HCT116 (cell line): ENCODE measurements around the gene MSI2. TPM values are rescaled to one million over a fixed set of nuclear protein-coding genes. Genes with fewer than 3 reads are reported as not detected.

Experiments used
- ATAC-seq: fragments of 200-7000 bp; cut with Tn5 transposase; 2 replicates; pipeline ENCODE4 v1.9.1; 2020; ENCODE audit warnings: mild to moderate bottlenecking, moderate library complexity
- BruUV-seq: library from RNA; stranded (reverse); fragments of 400-500 nt; replicated peaks from 2 replicates; lab custom pipeline; 2021; lab: Mats Ljungman, UMichigan
- CTCF ChIA-PET: fragments of 300-600 bp; sonication (Branson Sonifier 250); formaldehyde crosslinking; loops from one replicate; lab custom pipeline; 2021; ENCODE audit warnings: antibody characterized with exemption; lab: Charles Lee
- POLR2A ChIA-PET: fragments of 300-600, 350-600 bp; sonication (Branson Sonifier 250); formaldehyde crosslinking; loops from one replicate; lab custom pipeline; 2021; ENCODE audit warnings: antibody characterized with exemption; lab: Charles Lee
- RAD21 ChIA-PET, 2 experiments: fragments of 300-600 bp; sonication (Branson Sonifier 250); formaldehyde crosslinking; loops; one replicate each; lab custom pipeline; 2023; ENCODE audit warnings: low total read pairs in 2 of 2; ENCODE audit not compliant: uncharacterized antibody in 2 of 2, unreplicated experiment in 2 of 2, low non-redundant PET in 1 of 2; lab: Charles Lee
- DNase-seq: peaks from one replicate; pipeline ENCODE4 v3.0.0-alpha.2; 2010; ENCODE audit warnings: low read depth, low spot score
- H2AFZ ChIP-seq: fragments of 200-600 bp; shearing (Covaris generic), sonication (generic); 2 replicates; pipeline ENCODE4 v1.6.1; 2017; ENCODE audit warnings: low read depth, mixed run types, mixed read lengths, antibody characterized with exemption, low read length; ENCODE audit not compliant: poor library complexity, severe bottlenecking
- H3K27ac ChIP-seq: 2 replicates; pipeline ENCODE4 v1.5.1; 2012; ENCODE audit warnings: low read depth, low read length
- H3K27me3 ChIP-seq: fragments of 200-600 bp; sonication (generic); 2 replicates; pipeline ENCODE4 v1.6.1; 2016; ENCODE audit warnings: mixed run types, low read length, mixed read lengths; ENCODE audit not compliant: insufficient read depth
- H3K36me3 ChIP-seq, 2 experiments: fragments of 200-500 bp in 1 of 2; fragments of 200-600 bp in 1 of 2; sonication (Bioruptor generic) in 1 of 2; sonication (generic) in 1 of 2; 2 replicates each; pipeline versions ENCODE4 v1.5.1 to v1.6.1; 2014 to 2016; ENCODE audit warnings: low read length in 2 of 2, inconsistent platforms in 1 of 2, mixed read lengths in 1 of 2, mixed run types in 1 of 2; ENCODE audit not compliant: insufficient read depth in 2 of 2, control insufficient read depth in 1 of 2
- H3K4me1 ChIP-seq, 2 experiments: fragments of 200-600 bp in 1 of 2; sonication (generic) in 1 of 2; 2 replicates each; pipeline versions ENCODE4 v1.5.1 to v1.6.1; 2012 to 2017; ENCODE audit warnings: low read length in 2 of 2, inconsistent platforms in 1 of 2, mild to moderate bottlenecking in 1 of 2, mixed read lengths in 1 of 2, mixed run types in 1 of 2, moderate library complexity in 1 of 2; ENCODE audit not compliant: insufficient read depth in 2 of 2, control insufficient read depth in 1 of 2
- H3K4me2 ChIP-seq: fragments of 200-600 bp; sonication (generic); 2 replicates; pipeline ENCODE4 v1.6.1; 2017; ENCODE audit warnings: mixed run types, low read length, mixed read lengths
- H3K4me3 ChIP-seq, 2 experiments: fragments of 200-600 bp in 1 of 2; sonication (generic) in 1 of 2; replicated peaks in 1 of 2; 2 replicates each; pipeline ENCODE4 v1.5.1; 2011 to 2016; ENCODE audit warnings: low read length in 2 of 2, control low read depth in 1 of 2, low read depth in 1 of 2, mild to moderate bottlenecking in 1 of 2, mixed read lengths in 1 of 2, mixed run types in 1 of 2
- H3K79me2 ChIP-seq: fragments of 200-600 bp; sonication (generic); 2 replicates; pipeline ENCODE4 v1.6.1; 2017; ENCODE audit warnings: mild to moderate bottlenecking, mixed run types, low read length, moderate library complexity, mixed read lengths; ENCODE audit not compliant: insufficient read depth
- H3K9ac ChIP-seq: fragments of 200-600 bp; sonication (generic); 2 replicates; pipeline ENCODE4 v1.6.1; 2016; ENCODE audit warnings: low read length, mixed read lengths
- H3K9me2 ChIP-seq: fragments of 200-600 bp; sonication (generic), shearing (Covaris generic); 2 replicates; pipeline ENCODE4 v1.6.1; 2017; ENCODE audit warnings: mixed run types, mild to moderate bottlenecking, moderate library complexity; ENCODE audit not compliant: insufficient read depth
- H3K9me3 ChIP-seq, 2 experiments: fragments of 200-500 bp in 1 of 2; fragments of 200-600 bp in 1 of 2; sonication (Bioruptor generic) in 1 of 2; sonication (generic) in 1 of 2; 2 replicates each; pipeline ENCODE4 v1.6.1; 2014 to 2017; ENCODE audit warnings: low read length in 2 of 2, mixed read lengths in 2 of 2, inconsistent platforms in 1 of 2, low read depth in 1 of 2, mild to moderate bottlenecking in 1 of 2, mixed run types in 1 of 2, moderate library complexity in 1 of 2; ENCODE audit not compliant: control insufficient read depth in 1 of 2, insufficient read depth in 1 of 2
- H4K20me1 ChIP-seq: fragments of 200-600 bp; sonication (generic), shearing (Covaris generic); 2 replicates; pipeline ENCODE4 v1.6.1; 2017; ENCODE audit warnings: mixed run types, mild to moderate bottlenecking, moderate library complexity; ENCODE audit not compliant: insufficient read depth
- CBX3 ChIP-seq: IDR thresholded peaks from 2 replicates; pipeline ENCODE4 v1.6.1; 2012; ENCODE audit warnings: low read depth
- EGR1 ChIP-seq: IDR thresholded peaks from 2 replicates; pipeline ENCODE4 v1.6.1; 2012; ENCODE audit warnings: low read depth
- ELF1 ChIP-seq: IDR thresholded peaks from 2 replicates; pipeline ENCODE4 v1.6.1; 2012; ENCODE audit warnings: low read depth, borderline replicate concordance
- EZH2 ChIP-seq: fragments of 200-600 bp; sonication (generic); IDR thresholded peaks from 2 replicates; pipeline ENCODE4 v1.6.1; 2017; ENCODE audit warnings: antibody characterized with exemption, mixed run types
- EZH2phosphoT487 ChIP-seq: fragments of 200-600 bp; IDR thresholded peaks from 2 replicates; pipeline ENCODE4 v1.6.1; 2018; ENCODE audit warnings: antibody characterized with exemption, borderline replicate concordance
- FOSL1 ChIP-seq: IDR thresholded peaks from 2 replicates; pipeline ENCODE4 v1.6.1; 2012; ENCODE audit warnings: low read depth
- POLR2AphosphoS5 ChIP-seq: IDR thresholded peaks from 2 replicates; pipeline ENCODE4 v1.6.1; 2011; ENCODE audit warnings: mild to moderate bottlenecking, low read depth, low read length, moderate library complexity
- RAD21 ChIP-seq: IDR thresholded peaks from 2 replicates; pipeline ENCODE4 v1.6.1; 2012; ENCODE audit warnings: low read depth, mild to moderate bottlenecking
- SIN3A ChIP-seq: IDR thresholded peaks from 2 replicates; pipeline ENCODE4 v1.6.1; 2012; ENCODE audit warnings: low read depth
- SP1 ChIP-seq: IDR thresholded peaks from 2 replicates; pipeline ENCODE4 v1.6.1; 2012; ENCODE audit warnings: low read depth
- SRF ChIP-seq: IDR thresholded peaks from 2 replicates; pipeline ENCODE4 v1.6.1; 2012; ENCODE audit warnings: low read depth
- YY1 ChIP-seq: IDR thresholded peaks from 2 replicates; pipeline ENCODE4 v1.6.1; 2011; ENCODE audit warnings: low read length, low read depth, moderate library complexity, mild to moderate bottlenecking; ENCODE audit not compliant: insufficient replicate concordance; ENCODE audit errors: extremely low read depth
- ZBTB33 ChIP-seq: IDR thresholded peaks from 2 replicates; pipeline ENCODE4 v1.6.1; 2011; ENCODE audit warnings: mild to moderate bottlenecking, low read length, moderate library complexity; ENCODE audit not compliant: insufficient replicate concordance; ENCODE audit errors: extremely low read depth
- ZFX ChIP-seq: fragments of 450-650 bp; IDR thresholded peaks from 2 replicates; pipeline ENCODE4 v1.6.1; 2017
- intact Hi-C: fragments of 100-400 bp; cut with micrococcal nuclease; formaldehyde crosslinking; loops from 2 replicates; pipeline ENCODE4 v1.10.0; 2022
- total RNA-seq: library from RNA; stranded (reverse); gene quantifications from one replicate; pipeline ENCODE4 v1.2.1, GENCODE V29; 2021; ENCODE audit not compliant: unreplicated experiment
- TF ChIP-seq, protein P1 (sequence below): IDR thresholded peaks from 2 replicates; pipeline ENCODE4 v1.6.1; 2012; ENCODE audit warnings: low read depth
- TF ChIP-seq, protein P2 (sequence below): IDR thresholded peaks from 2 replicates; pipeline ENCODE4 v1.6.1; 2012

The MSI2 gene
- total RNA-seq, 1 experiment from 2014 or later, result 137 TPM

GRCh38 chr17:57639381-57639780, 383.1 kb downstream of the MSI2 start:
- TF ChIP-seq ZBTB33 (no peak), ZFX (0 out of 2 replicates have a peak, but pooled peaks have one; percentile 5), EZH2phosphoT487 (no peak), EGR1 (no peak), CBX3 (no peak)
- TF ChIP-seq, all 23 proteins: peak for 1
- Histone ChIP-seq H3K79me2 (no peaks in the 10 kb centered on the region), H2AFZ (no peak overlapping the region), H4K20me1 (no peaks in the 10 kb centered on the region), H3K36me3 (no peaks in the 10 kb centered on the region; a peak in 1 of 4 replicates), H3K4me2 (no peak overlapping the region), H3K9me2 (no peaks in the 10 kb centered on the region), H3K4me3 (no peak overlapping the region), H3K27ac (no peak overlapping the region), H3K4me1 (no peaks in the 10 kb centered on the region), H3K9me3 (no peaks in the 10 kb centered on the region), H3K27me3 (no peaks in the 10 kb centered on the region), H3K9ac (no peak overlapping the region)
- ChIA-PET POLR2A (no interaction called here), CTCF (no interaction called here), RAD21 (no interaction called here)
- no TSS peak for BruUV-seq
- no peak for ATAC-seq
- intact Hi-C loops, result no loop called here
- no peak for DNase-seq

- H2AFZ ChIP-seq, result no peak overlapping the region
- ChIA-PET POLR2A (no interaction called here), CTCF (no interaction called here), RAD21 (no interaction called here)
- H3K4me2 ChIP-seq, result no peak overlapping the region
- intact Hi-C loops, result no loop called here
- ATAC-seq, result no peak
- no peak for DNase-seq
- H3K9ac ChIP-seq, result no peak overlapping the region
- BruUV-seq, result no TSS peak
- no peaks in the 10 kb centered on the region; a peak in 1 of 4 replicates for H3K36me3 ChIP-seq
- H3K27ac ChIP-seq, result no peak overlapping the region
- no peak overlapping the region for H3K4me3 ChIP-seq
- H3K4me1 ChIP-seq, result no peaks in the 10 kb centered on the region
- no peaks in the 10 kb centered on the region for H4K20me1 ChIP-seq
- no peaks in the 10 kb centered on the region for H3K9me2 ChIP-seq
- no peaks in the 10 kb centered on the region for H3K79me2 ChIP-seq
- H3K9me3 ChIP-seq, result no peaks in the 10 kb centered on the region
- no peaks in the 10 kb centered on the region for H3K27me3 ChIP-seq
- TF ChIP-seq SRF (no peak), POLR2AphosphoS5 (no peak), ZFX (no peak), ELF1 (no peak), FOSL1 (no peak), RAD21 (no peak), SIN3A (no peak), YY1 (no peak), SP1 (no peak), CBX3 (no peak), EZH2 (no peak)
- TF ChIP-seq, protein P1, sequence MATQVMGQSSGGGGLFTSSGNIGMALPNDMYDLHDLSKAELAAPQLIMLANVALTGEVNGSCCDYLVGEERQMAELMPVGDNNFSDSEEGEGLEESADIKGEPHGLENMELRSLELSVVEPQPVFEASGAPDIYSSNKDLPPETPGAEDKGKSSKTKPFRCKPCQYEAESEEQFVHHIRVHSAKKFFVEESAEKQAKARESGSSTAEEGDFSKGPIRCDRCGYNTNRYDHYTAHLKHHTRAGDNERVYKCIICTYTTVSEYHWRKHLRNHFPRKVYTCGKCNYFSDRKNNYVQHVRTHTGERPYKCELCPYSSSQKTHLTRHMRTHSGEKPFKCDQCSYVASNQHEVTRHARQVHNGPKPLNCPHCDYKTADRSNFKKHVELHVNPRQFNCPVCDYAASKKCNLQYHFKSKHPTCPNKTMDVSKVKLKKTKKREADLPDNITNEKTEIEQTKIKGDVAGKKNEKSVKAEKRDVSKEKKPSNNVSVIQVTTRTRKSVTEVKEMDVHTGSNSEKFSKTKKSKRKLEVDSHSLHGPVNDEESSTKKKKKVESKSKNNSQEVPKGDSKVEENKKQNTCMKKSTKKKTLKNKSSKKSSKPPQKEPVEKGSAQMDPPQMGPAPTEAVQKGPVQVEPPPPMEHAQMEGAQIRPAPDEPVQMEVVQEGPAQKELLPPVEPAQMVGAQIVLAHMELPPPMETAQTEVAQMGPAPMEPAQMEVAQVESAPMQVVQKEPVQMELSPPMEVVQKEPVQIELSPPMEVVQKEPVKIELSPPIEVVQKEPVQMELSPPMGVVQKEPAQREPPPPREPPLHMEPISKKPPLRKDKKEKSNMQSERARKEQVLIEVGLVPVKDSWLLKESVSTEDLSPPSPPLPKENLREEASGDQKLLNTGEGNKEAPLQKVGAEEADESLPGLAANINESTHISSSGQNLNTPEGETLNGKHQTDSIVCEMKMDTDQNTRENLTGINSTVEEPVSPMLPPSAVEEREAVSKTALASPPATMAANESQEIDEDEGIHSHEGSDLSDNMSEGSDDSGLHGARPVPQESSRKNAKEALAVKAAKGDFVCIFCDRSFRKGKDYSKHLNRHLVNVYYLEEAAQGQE, result no peak
- TF ChIP-seq, protein P2, sequence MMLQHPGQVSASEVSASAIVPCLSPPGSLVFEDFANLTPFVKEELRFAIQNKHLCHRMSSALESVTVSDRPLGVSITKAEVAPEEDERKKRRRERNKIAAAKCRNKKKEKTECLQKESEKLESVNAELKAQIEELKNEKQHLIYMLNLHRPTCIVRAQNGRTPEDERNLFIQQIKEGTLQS, result no peak
Measured at GRCh38 chr17:57640079-57640478, 383.8 kb downstream of the MSI2 start.
